IPS-18c (cell line): Measurements from ENCODE around the gene LCN10.

ENCODE experiments used
- H3K4me3 ChIP-seq: 2 replicates; pipeline ENCODE4 v1.7.0; 2013; ENCODE audit warnings: low read depth, mild to moderate bottlenecking, low read length, moderate library complexity; ENCODE audit not compliant: insufficient read depth
- H3K9me3 ChIP-seq: one replicate; pipeline ENCODE4 v1.6.1; 2013; ENCODE audit warnings: mild to moderate bottlenecking, low read length, moderate library complexity; ENCODE audit not compliant: control insufficient read depth, insufficient read depth

Gene LCN10

GRCh38 chr9:136732444-136733178 is 10.1 kb downstream of the LCN10 start:
- no peak overlapping the region for H3K4me3 ChIP-seq

GRCh38 chr9:136729926-136730325 is 12.8 kb downstream of the LCN10 start:
- no peaks in the 10 kb centered on the region for H3K9me3 ChIP-seq
- no peak overlapping the region for H3K4me3 ChIP-seq

More at GRCh38 chr9:136732444-136733178, 10.1 kb downstream of the LCN10 start:
- H3K9me3 ChIP-seq, result no peaks in the 10 kb centered on the region

- peak overlapping the region; percentile 97 for H3K4me3 ChIP-seq
Observed at GRCh38 chr9:136729144-136729543, 13.6 kb downstream of the LCN10 start.

GRCh38 chr9:136728548-136729123 is 14.1 kb downstream of the LCN10 start:
- Histone ChIP-seq H3K9me3 (no peaks in the 10 kb centered on the region), H3K4me3 (peak overlapping the region; percentile 97)

More at GRCh38 chr9:136729144-136729543, 13.6 kb downstream of the LCN10 start:
- no peaks in the 10 kb centered on the region for H3K9me3 ChIP-seq

GRCh38 chr9:136728080-136728547 is 14.6 kb downstream of the LCN10 start:
- no peaks in the 10 kb centered on the region for H3K9me3 ChIP-seq
- H3K4me3 ChIP-seq, result peak overlapping the region; percentile 97

GRCh38 chr9:136726631-136727191 is 16.0 kb downstream of the LCN10 start:
- H3K9me3 ChIP-seq, result no peaks in the 10 kb centered on the region
- peak overlapping the region; percentile 97 for H3K4me3 ChIP-seq

GRCh38 chr9:136726118-136726517 is 16.6 kb downstream of the LCN10 start:
- peak overlapping the region; percentile 97 for H3K4me3 ChIP-seq
- H3K9me3 ChIP-seq, result no peaks in the 10 kb centered on the region

- Histone ChIP-seq H3K4me3 (peak overlapping the region; percentile 97; the same call in 1 of the 2 replicates), H3K9me3 (no peaks in the 10 kb centered on the region)
Observed at GRCh38 chr9:136725612-136726011, 17.1 kb downstream of the LCN10 start.

- H3K4me3 ChIP-seq, result no peak overlapping the region
- H3K9me3 ChIP-seq, result no peaks in the 10 kb centered on the region
Observed at GRCh38 chr9:136724772-136725171, 18.0 kb downstream of the LCN10 start.

- H3K9me3 ChIP-seq, result no peaks in the 10 kb centered on the region
- H3K4me3 ChIP-seq, result no peak overlapping the region
Observed at GRCh38 chr9:136723989-136724388, 18.8 kb downstream of the LCN10 start.

GRCh38 chr9:136723362-136723976 is 19.3 kb downstream of the LCN10 start:
- Histone ChIP-seq H3K4me3 (no peak overlapping the region), H3K9me3 (no peaks in the 10 kb centered on the region)

- H3K4me3 ChIP-seq, result no peak overlapping the region
- no peaks in the 10 kb centered on the region for H3K9me3 ChIP-seq
Observed at GRCh38 chr9:136722969-136723356, 19.8 kb downstream of the LCN10 start.

GRCh38 chr9:136722093-136722968 is 20.4 kb downstream of the LCN10 start:
- H3K4me3 ChIP-seq, result no peak overlapping the region
- H3K9me3 ChIP-seq, result no peaks in the 10 kb centered on the region

- H3K4me3 ChIP-seq, result no peak overlapping the region
- no peaks in the 10 kb centered on the region for H3K9me3 ChIP-seq
Observed at GRCh38 chr9:136721339-136722092, 21.2 kb downstream of the LCN10 start.

- Histone ChIP-seq H3K4me3 (no peak overlapping the region), H3K9me3 (no peaks in the 10 kb centered on the region)
Observed at GRCh38 chr9:136720898-136721338, 21.8 kb downstream of the LCN10 start.

GRCh38 chr9:136720251-136720897 is 22.4 kb downstream of the LCN10 start:
- Histone ChIP-seq H3K4me3 (no peak overlapping the region), H3K9me3 (no peaks in the 10 kb centered on the region)
